Measurements from ENCODE around the gene NFATC2IP. TPM values are rescaled to one million over a fixed set of nuclear protein-coding genes. Genes with fewer than 3 reads are reported as not detected.

NFATC2IP gene
- total and polyA plus RNA-seq, 9 of the 15 experiments (the other 6 are each of a cell fraction or from before 2014, with no cell fraction given), result 15.6 to 106 (median 46.9) TPM

GRCh38 chr16:29009050-29009837 is 58.5 kb downstream of the NFATC2IP start (continued):
- TF ChIP-seq NFATC3 (IDR thresholded peaks at IDR 0.05), result 0 out of 2 replicates have a peak, but pooled peaks have one; percentile 30
- no peak for TF ChIP-seq ETS2 (tag; IDR thresholded peaks at IDR 0.05; ENCODE audit: borderline replicate concordance, poor library complexity, severe bottlenecking)
- TF ChIP-seq MYC (IDR thresholded peaks at IDR 0.05; ENCODE audit: low read depth, low read length), result peak; percentile 55; the same call in 1 of the 2 replicates
- no peak for TF ChIP-seq MYC (CRISPR knock-in tag; IDR thresholded peaks at IDR 0.05; ENCODE audit: borderline replicate concordance, low read depth)
- TF ChIP-seq RBM17 (IDR thresholded peaks at IDR 0.05; ENCODE audit: borderline replicate concordance, low read depth, low read length), result no peak
- no peak for TF ChIP-seq ZNF274 (IDR thresholded peaks at IDR 0.05; ENCODE audit: borderline replicate concordance, low read depth, low read length)
- no peak for TF ChIP-seq ZNF212 (CRISPR knock-in tag; IDR thresholded peaks at IDR 0.05)
- TF ChIP-seq KDM2B (CRISPR knock-in tag; IDR thresholded peaks at IDR 0.05), result no peak
- peak in 1 of 2 experiments; percentile 62; a peak in 3 of 4 replicates for TF ChIP-seq TEAD1 (CRISPR knock-in tag; IDR thresholded peaks at IDR 0.05)
- no peak for TF ChIP-seq STAT6 (CRISPR knock-in tag; IDR thresholded peaks at IDR 0.05)
- peak; percentile 84 for TF ChIP-seq STAT5A (IDR thresholded peaks at IDR 0.05; ENCODE audit: borderline replicate concordance, low read length)
- TF ChIP-seq TAF7 (tag; IDR thresholded peaks at IDR 0.05), result no peak
- peak; percentile 30; the same call in 1 of the 2 replicates for TF ChIP-seq IFI16 (CRISPR knock-in tag; IDR thresholded peaks at IDR 0.05)
- peak; percentile 62; the same call in 1 of the 2 replicates for TF ChIP-seq CHAMP1 (IDR thresholded peaks at IDR 0.05)
- TF ChIP-seq HNRNPH1 (optimal IDR thresholded peaks at IDR 0.05; ENCODE audit: low read depth, low read length), result no peak
- TF ChIP-seq ESRRA (IDR thresholded peaks at IDR 0.05; ENCODE audit: borderline replicate concordance, low read depth), result no peak; the same call in 1 of the 2 replicates
- no peak; the same call in 1 of the 2 replicates for TF ChIP-seq ZBED1 (IDR thresholded peaks at IDR 0.05)
- peak; percentile 83 for TF ChIP-seq LARP7 (IDR thresholded peaks at IDR 0.05)
- peak; percentile 82; the same call in 1 of the 2 replicates for TF ChIP-seq ZNF165 (CRISPR knock-in tag; IDR thresholded peaks at IDR 0.05; ENCODE audit: borderline replicate concordance)
- TF ChIP-seq ZNF764 (CRISPR knock-in tag; IDR thresholded peaks at IDR 0.05; ENCODE audit: low read depth), result no peak
- TF ChIP-seq WHSC1 (IDR thresholded peaks at IDR 0.05; ENCODE audit: low read length), result no peak
- peak; percentile 44; the same call in 1 of the 2 replicates for TF ChIP-seq KAT8 (IDR thresholded peaks at IDR 0.05; ENCODE audit: low read depth)
- TF ChIP-seq ZNF444 (CRISPR knock-in tag; IDR thresholded peaks at IDR 0.05), result no peak

All from K562 (cell line).